Measurements from ENCODE around the gene ANO9.

ANO9 gene

GRCh38 chr11:450809-451451 lies 9.1 kb upstream of the ANO9 start:
- Histone ChIP-seq H3K4me2 (ENCODE audit: low read length) (peak overlapping the region; percentile 87), H3K79me2 (ENCODE audit: control insufficient read depth, insufficient read depth, low read length, poor library complexity) (peaks cover 18% of the 10 kb centered on the region), H2BK120ac (ENCODE audit: insufficient read depth, low read length, poor library complexity) (peak overlapping the region; percentile 80), H3K4ac (ENCODE audit: low read depth, low read length) (peak overlapping the region; percentile 70), H3K4me3 (ENCODE audit: low read depth, low read length) (peak overlapping the region; percentile 93), H2BK12ac (ENCODE audit: low read length) (no peak overlapping the region), H3K4me1 (ENCODE audit: control insufficient read depth in 1 of 2, insufficient read depth in 2 of 2, low read length in 2 of 2) (peaks cover 21 to 25% of the 10 kb centered on the region in 2 experiments), H3K9ac (ENCODE audit: low read length) (peak overlapping the region; percentile 88), H4K8ac (ENCODE audit: low read depth, low read length) (peak overlapping the region; percentile 78), H2AFZ (ENCODE audit: insufficient read depth, low read length, poor library complexity) (peak overlapping the region; percentile 73), H3K23ac (ENCODE audit: low read length) (no peak overlapping the region), H4K12ac (ENCODE audit: low read depth, low read length) (peak overlapping the region; percentile 82), H4K91ac (ENCODE audit: low read depth, low read length) (peak overlapping the region; percentile 88), H2BK5ac (ENCODE audit: low read depth, low read length, poor library complexity) (peak overlapping the region; percentile 62), H3K79me1 (ENCODE audit: low read length) (peaks cover 18% of the 10 kb centered on the region), H3K36me3 (ENCODE audit: control insufficient read depth in 1 of 2, insufficient read depth in 2 of 2, low read length in 2 of 2) (peaks cover 19 to 28% of the 10 kb centered on the region in 2 experiments), H3K14ac (ENCODE audit: low read length) (peak overlapping the region; percentile 75), H2AK5ac (ENCODE audit: low read length) (no peak overlapping the region), H3K9me3 (ENCODE audit: insufficient read depth, low read depth, low read length) (peaks cover 3% of the 10 kb centered on the region), H3K27me3 (ENCODE audit: insufficient read depth, low read length) (no peaks in the 10 kb centered on the region), H3K27ac (ENCODE audit: low read depth, low read length) (no peak overlapping the region), H3K18ac (ENCODE audit: low read length) (peak overlapping the region; percentile 71)
- peak in 1 of 2 donors; percentile 57 for DNase-seq
- no CpG with 5 or more reads among the region's 46 CpGs for WGBS (ENCODE audit: extremely low coverage, insufficient coverage, insufficient read length)

GRCh38 chr11:449889-450808 lies 8.3 kb upstream of the ANO9 start, which contains the start of gene PTDSS2:
Gene PTDSS2, plus strand, starts transcription at chr11:450279. Its CDS starts 177 bp downstream, at chr11:450456.
- H3K14ac ChIP-seq (ENCODE audit: low read length) = peak within 1 kb of the TSS; percentile 81
- peak within 1 kb of the TSS; percentile 87 for H3K4me2 ChIP-seq (ENCODE audit: low read length)
- H3K79me1 ChIP-seq (ENCODE audit: low read length) = peaks cover 18% of the 10 kb centered on the region
- H4K91ac ChIP-seq (ENCODE audit: low read depth, low read length) = peak within 1 kb of the TSS; percentile 88
- H3K23ac ChIP-seq (ENCODE audit: low read length) = no peak within 1 kb of the TSS
- H3K4ac ChIP-seq (ENCODE audit: low read depth, low read length) = peak within 1 kb of the TSS; percentile 70
- peak within 1 kb of the TSS; percentile 83 for H4K12ac ChIP-seq (ENCODE audit: low read depth, low read length)
- no CpG with 5 or more reads among the region's 108 CpGs for WGBS (ENCODE audit: extremely low coverage, insufficient coverage, insufficient read length)
- peak within 1 kb of the TSS; percentile 45 for H3K27ac ChIP-seq (ENCODE audit: low read depth, low read length)
- peak within 1 kb of the TSS; percentile 89 for H3K18ac ChIP-seq (ENCODE audit: low read length)
- H2BK120ac ChIP-seq (ENCODE audit: insufficient read depth, low read length, poor library complexity) = peak within 1 kb of the TSS; percentile 80
- peaks cover 15% of the 10 kb centered on the region for H3K79me2 ChIP-seq (ENCODE audit: control insufficient read depth, insufficient read depth, low read length, poor library complexity)
- peak within 1 kb of the TSS; percentile 69 for H2AK5ac ChIP-seq (ENCODE audit: low read length)
- DNase-seq = peak; percentile 96
- H3K9me3 ChIP-seq (ENCODE audit: insufficient read depth, low read depth, low read length) = peaks cover 3% of the 10 kb centered on the region
- peak within 1 kb of the TSS; percentile 93 for H3K4me3 ChIP-seq (ENCODE audit: low read depth, low read length)
- peak within 1 kb of the TSS; percentile 26 for H2BK12ac ChIP-seq (ENCODE audit: low read length)
- peak within 1 kb of the TSS; percentile 96 for H4K8ac ChIP-seq (ENCODE audit: low read depth, low read length)
- H3K36me3 ChIP-seq (ENCODE audit: control insufficient read depth in 1 of 2, insufficient read depth in 2 of 2, low read length in 2 of 2) = peaks cover 19 to 26% of the 10 kb centered on the region in 2 experiments
- H2BK5ac ChIP-seq (ENCODE audit: low read depth, low read length, poor library complexity) = peak within 1 kb of the TSS; percentile 78
- H3K4me1 ChIP-seq (ENCODE audit: control insufficient read depth in 1 of 2, insufficient read depth in 2 of 2, low read length in 2 of 2) = peaks cover 21 to 26% of the 10 kb centered on the region in 2 experiments
- H3K9ac ChIP-seq (ENCODE audit: low read length) = peak within 1 kb of the TSS; percentile 88
- H3K27me3 ChIP-seq (ENCODE audit: insufficient read depth, low read length) = no peaks in the 10 kb centered on the region
- peak within 1 kb of the TSS; percentile 92 for H2AFZ ChIP-seq (ENCODE audit: insufficient read depth, low read length, poor library complexity)

- WGBS (ENCODE audit: extremely low coverage, insufficient coverage, insufficient read length) = no CpG with 5 or more reads among the region's 55 CpGs
- Histone ChIP-seq H3K4me2 (ENCODE audit: low read length) (peak overlapping the region; percentile 73), H2AK5ac (ENCODE audit: low read length) (peak overlapping the region; percentile 82), H4K91ac (ENCODE audit: low read depth, low read length) (peak overlapping the region; percentile 71), H2BK5ac (ENCODE audit: low read depth, low read length, poor library complexity) (no peak overlapping the region), H2BK120ac (ENCODE audit: insufficient read depth, low read length, poor library complexity) (no peak overlapping the region), H3K79me1 (ENCODE audit: low read length) (peaks cover 18% of the 10 kb centered on the region), H3K36me3 (ENCODE audit: control insufficient read depth in 1 of 2, insufficient read depth in 2 of 2, low read length in 2 of 2) (peaks cover 8 to 10% of the 10 kb centered on the region in 2 experiments), H2BK12ac (ENCODE audit: low read length) (peak overlapping the region; percentile 10), H3K4me1 (ENCODE audit: control insufficient read depth in 1 of 2, insufficient read depth in 2 of 2, low read length in 2 of 2) (peaks cover 21 to 29% of the 10 kb centered on the region in 2 experiments), H3K14ac (ENCODE audit: low read length) (peak overlapping the region; percentile 81), H4K8ac (ENCODE audit: low read depth, low read length) (peak overlapping the region; percentile 82), H3K23ac (ENCODE audit: low read length) (no peak overlapping the region), H3K4me3 (ENCODE audit: low read depth, low read length) (peak overlapping the region; percentile 81), H3K9me3 (ENCODE audit: insufficient read depth, low read depth, low read length) (no peaks in the 10 kb centered on the region), H3K27ac (ENCODE audit: low read depth, low read length) (peak overlapping the region; percentile 88), H3K4ac (ENCODE audit: low read depth, low read length) (no peak overlapping the region), H3K27me3 (ENCODE audit: insufficient read depth, low read length) (no peaks in the 10 kb centered on the region), H3K79me2 (ENCODE audit: control insufficient read depth, insufficient read depth, low read length, poor library complexity) (peaks cover 15% of the 10 kb centered on the region), H3K18ac (ENCODE audit: low read length) (peak overlapping the region; percentile 81), H2AFZ (ENCODE audit: insufficient read depth, low read length, poor library complexity) (peak overlapping the region; percentile 20), H4K12ac (ENCODE audit: low read depth, low read length) (peak overlapping the region; percentile 22), H3K9ac (ENCODE audit: low read length) (peak overlapping the region; percentile 36)
- peak; percentile 77 to 88 for DNase-seq
Observed at GRCh38 chr11:447923-448731, 6.3 kb upstream of the ANO9 start.

- H3K27me3 ChIP-seq (ENCODE audit: insufficient read depth, low read length) = no peaks in the 10 kb centered on the region
Observed at GRCh38 chr11:446891-447290, 5.1 kb upstream of the ANO9 start.

More at GRCh38 chr11:446891-447290, 5.1 kb upstream of the ANO9 start:
- Histone ChIP-seq H2BK120ac (ENCODE audit: insufficient read depth, low read length, poor library complexity) (no peak overlapping the region), H3K4me3 (ENCODE audit: low read depth, low read length) (peak overlapping the region; percentile 32), H2AFZ (ENCODE audit: insufficient read depth, low read length, poor library complexity) (no peak overlapping the region), H2BK12ac (ENCODE audit: low read length) (peak overlapping the region; percentile 25), H4K91ac (ENCODE audit: low read depth, low read length) (no peak overlapping the region), H3K23ac (ENCODE audit: low read length) (no peak overlapping the region), H2BK5ac (ENCODE audit: low read depth, low read length, poor library complexity) (no peak overlapping the region), H3K79me1 (ENCODE audit: low read length) (peaks cover 18% of the 10 kb centered on the region), H3K18ac (ENCODE audit: low read length) (peak overlapping the region; percentile 25), H3K9me3 (ENCODE audit: insufficient read depth, low read depth, low read length) (no peaks in the 10 kb centered on the region), H2AK5ac (ENCODE audit: low read length) (peak overlapping the region; percentile 28), H3K36me3 (ENCODE audit: control insufficient read depth in 1 of 2, insufficient read depth in 2 of 2, low read length in 2 of 2) (peaks cover 0 to 3% of the 10 kb centered on the region in 2 experiments), H3K14ac (ENCODE audit: low read length) (peak overlapping the region; percentile 27), H4K12ac (ENCODE audit: low read depth, low read length) (no peak overlapping the region), H3K4me2 (ENCODE audit: low read length) (no peak overlapping the region), H3K9ac (ENCODE audit: low read length) (no peak overlapping the region), H3K4me1 (ENCODE audit: control insufficient read depth in 1 of 2, insufficient read depth in 2 of 2, low read length in 2 of 2) (peaks cover 23 to 31% of the 10 kb centered on the region in 2 experiments), H4K8ac (ENCODE audit: low read depth, low read length) (no peak overlapping the region), H3K27ac (ENCODE audit: low read depth, low read length) (no peak overlapping the region), H3K79me2 (ENCODE audit: control insufficient read depth, insufficient read depth, low read length, poor library complexity) (peaks cover 15% of the 10 kb centered on the region), H3K4ac (ENCODE audit: low read depth, low read length) (no peak overlapping the region)
- no peak for DNase-seq
- no CpG with 5 or more reads among the region's 7 CpGs for WGBS (ENCODE audit: extremely low coverage, insufficient coverage, insufficient read length)
